ENCODE data around the gene GSTK1. TPM values are rescaled to one million over a fixed set of nuclear protein-coding genes. Genes with fewer than 3 reads are reported as not detected.

The GSTK1 gene
- polyA plus RNA-seq, 1 donor from 2014 or later: 12.8 TPM

- Histone ChIP-seq H3K79me2 (replicated peaks; ENCODE audit: insufficient read depth, low read length) (no peaks in the 10 kb centered on the region), H3K4me3 (ENCODE audit: low read length) (no peak overlapping the region)
Measured at GRCh38 chr7:143250199-143250598, 13.0 kb upstream of the GSTK1 start.

GRCh38 chr7:143250822-143251221, 12.4 kb upstream of the GSTK1 start:
- no peaks in the 10 kb centered on the region for H3K36me3 ChIP-seq (ENCODE audit: insufficient read depth, low read length)
- H3F3A ChIP-seq (ENCODE audit: insufficient read depth, low read length, poor library complexity, severe bottlenecking): no peaks in the 10 kb centered on the region
- no peaks in the 10 kb centered on the region for H3K27me3 ChIP-seq (ENCODE audit: insufficient read depth, low read depth, low read length)
- H3K27ac ChIP-seq (ENCODE audit: low read length): no peak overlapping the region
- H3K4me2 ChIP-seq (ENCODE audit: low read length): no peak overlapping the region
- H4K20me1 ChIP-seq (ENCODE audit: insufficient read depth): no peaks in the 10 kb centered on the region
- no peak overlapping the region for H3K9ac ChIP-seq (ENCODE audit: low read length)
- H3K4me3 ChIP-seq (ENCODE audit: low read length): no peak overlapping the region
- TF ChIP-seq EP300 (conservative IDR thresholded peaks at IDR 0.05; ENCODE audit: poor library complexity, severe bottlenecking) (no peak), POLR2AphosphoS5 (IDR thresholded peaks at IDR 0.05) (no peak), SMC3 (conservative IDR thresholded peaks at IDR 0.05; ENCODE audit: poor library complexity) (no peak), MXI1 (conservative IDR thresholded peaks at IDR 0.05; ENCODE audit: poor library complexity, severe bottlenecking) (no peak), RAD21 (conservative IDR thresholded peaks at IDR 0.05) (no peak), EZH2 (IDR thresholded peaks at IDR 0.05; ENCODE audit: borderline replicate concordance, insufficient read depth, low read length, poor library complexity, severe bottlenecking) (no peak), TAF1 (IDR thresholded peaks at IDR 0.05; ENCODE audit: low read depth) (no peak)
- TF ChIP-seq, protein P1, sequence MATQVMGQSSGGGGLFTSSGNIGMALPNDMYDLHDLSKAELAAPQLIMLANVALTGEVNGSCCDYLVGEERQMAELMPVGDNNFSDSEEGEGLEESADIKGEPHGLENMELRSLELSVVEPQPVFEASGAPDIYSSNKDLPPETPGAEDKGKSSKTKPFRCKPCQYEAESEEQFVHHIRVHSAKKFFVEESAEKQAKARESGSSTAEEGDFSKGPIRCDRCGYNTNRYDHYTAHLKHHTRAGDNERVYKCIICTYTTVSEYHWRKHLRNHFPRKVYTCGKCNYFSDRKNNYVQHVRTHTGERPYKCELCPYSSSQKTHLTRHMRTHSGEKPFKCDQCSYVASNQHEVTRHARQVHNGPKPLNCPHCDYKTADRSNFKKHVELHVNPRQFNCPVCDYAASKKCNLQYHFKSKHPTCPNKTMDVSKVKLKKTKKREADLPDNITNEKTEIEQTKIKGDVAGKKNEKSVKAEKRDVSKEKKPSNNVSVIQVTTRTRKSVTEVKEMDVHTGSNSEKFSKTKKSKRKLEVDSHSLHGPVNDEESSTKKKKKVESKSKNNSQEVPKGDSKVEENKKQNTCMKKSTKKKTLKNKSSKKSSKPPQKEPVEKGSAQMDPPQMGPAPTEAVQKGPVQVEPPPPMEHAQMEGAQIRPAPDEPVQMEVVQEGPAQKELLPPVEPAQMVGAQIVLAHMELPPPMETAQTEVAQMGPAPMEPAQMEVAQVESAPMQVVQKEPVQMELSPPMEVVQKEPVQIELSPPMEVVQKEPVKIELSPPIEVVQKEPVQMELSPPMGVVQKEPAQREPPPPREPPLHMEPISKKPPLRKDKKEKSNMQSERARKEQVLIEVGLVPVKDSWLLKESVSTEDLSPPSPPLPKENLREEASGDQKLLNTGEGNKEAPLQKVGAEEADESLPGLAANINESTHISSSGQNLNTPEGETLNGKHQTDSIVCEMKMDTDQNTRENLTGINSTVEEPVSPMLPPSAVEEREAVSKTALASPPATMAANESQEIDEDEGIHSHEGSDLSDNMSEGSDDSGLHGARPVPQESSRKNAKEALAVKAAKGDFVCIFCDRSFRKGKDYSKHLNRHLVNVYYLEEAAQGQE (IDR thresholded peaks at IDR 0.05; ENCODE audit: borderline replicate concordance): no peak
- TF ChIP-seq, protein P2, sequence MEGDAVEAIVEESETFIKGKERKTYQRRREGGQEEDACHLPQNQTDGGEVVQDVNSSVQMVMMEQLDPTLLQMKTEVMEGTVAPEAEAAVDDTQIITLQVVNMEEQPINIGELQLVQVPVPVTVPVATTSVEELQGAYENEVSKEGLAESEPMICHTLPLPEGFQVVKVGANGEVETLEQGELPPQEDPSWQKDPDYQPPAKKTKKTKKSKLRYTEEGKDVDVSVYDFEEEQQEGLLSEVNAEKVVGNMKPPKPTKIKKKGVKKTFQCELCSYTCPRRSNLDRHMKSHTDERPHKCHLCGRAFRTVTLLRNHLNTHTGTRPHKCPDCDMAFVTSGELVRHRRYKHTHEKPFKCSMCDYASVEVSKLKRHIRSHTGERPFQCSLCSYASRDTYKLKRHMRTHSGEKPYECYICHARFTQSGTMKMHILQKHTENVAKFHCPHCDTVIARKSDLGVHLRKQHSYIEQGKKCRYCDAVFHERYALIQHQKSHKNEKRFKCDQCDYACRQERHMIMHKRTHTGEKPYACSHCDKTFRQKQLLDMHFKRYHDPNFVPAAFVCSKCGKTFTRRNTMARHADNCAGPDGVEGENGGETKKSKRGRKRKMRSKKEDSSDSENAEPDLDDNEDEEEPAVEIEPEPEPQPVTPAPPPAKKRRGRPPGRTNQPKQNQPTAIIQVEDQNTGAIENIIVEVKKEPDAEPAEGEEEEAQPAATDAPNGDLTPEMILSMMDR (IDR thresholded peaks at IDR 0.05; ENCODE audit: poor library complexity, severe bottlenecking): no peak
- no peaks in the 10 kb centered on the region for H3K9me2 ChIP-seq (ENCODE audit: insufficient read depth, low read length)
- H3K9me3 ChIP-seq (ENCODE audit: low read length): no peaks in the 10 kb centered on the region
- no peaks in the 10 kb centered on the region for H3K79me2 ChIP-seq (replicated peaks; ENCODE audit: insufficient read depth, low read length)
- H2AFZ ChIP-seq (ENCODE audit: low read depth, low read length): no peak overlapping the region

More at GRCh38 chr7:143250199-143250598, 13.0 kb upstream of the GSTK1 start:
- Histone ChIP-seq H2AFZ (ENCODE audit: low read depth, low read length) (no peak overlapping the region), H3K9me3 (ENCODE audit: low read length) (no peaks in the 10 kb centered on the region), H3K27me3 (ENCODE audit: insufficient read depth, low read depth, low read length) (no peaks in the 10 kb centered on the region), H3K9ac (ENCODE audit: low read length) (no peak overlapping the region), H3K36me3 (ENCODE audit: insufficient read depth, low read length) (no peaks in the 10 kb centered on the region), H4K20me1 (ENCODE audit: insufficient read depth) (no peaks in the 10 kb centered on the region), H3K9me2 (ENCODE audit: insufficient read depth, low read length) (no peaks in the 10 kb centered on the region), H3K4me2 (ENCODE audit: low read length) (no peak overlapping the region), H3K27ac (ENCODE audit: low read length) (no peak overlapping the region), H3F3A (ENCODE audit: insufficient read depth, low read length, poor library complexity, severe bottlenecking) (no peaks in the 10 kb centered on the region)
- TF ChIP-seq SMC3 (conservative IDR thresholded peaks at IDR 0.05; ENCODE audit: poor library complexity) (no peak), EZH2 (IDR thresholded peaks at IDR 0.05; ENCODE audit: borderline replicate concordance, insufficient read depth, low read length, poor library complexity, severe bottlenecking) (no peak), POLR2AphosphoS5 (IDR thresholded peaks at IDR 0.05) (no peak), RAD21 (conservative IDR thresholded peaks at IDR 0.05) (no peak)
- TF ChIP-seq, protein P2 (IDR thresholded peaks at IDR 0.05; ENCODE audit: poor library complexity, severe bottlenecking): no peak

Data from neural cell (in vitro differentiated cells).